OCI-LY7 (cell line): ENCODE measurements around the gene IL17REL. TPM values are rescaled to one million over a fixed set of nuclear protein-coding genes. Genes with fewer than 3 reads are reported as not detected.
"Not testable (repeated sequence)": the region's sequence is repeated elsewhere in the genome, so short reads cannot be mapped to it uniquely, and the experiment has no call there.

Experiments
- BruUV-seq: library from RNA; stranded (reverse); fragments of 400-500 nt; replicated peaks from 2 replicates; lab custom pipeline; 2021; lab: Mats Ljungman, UMichigan
- CTCF ChIA-PET: fragments of 300-600 bp; sonication (Branson Sonifier 250); formaldehyde crosslinking; loops from one replicate; lab custom pipeline; 2022; ENCODE audit warnings: antibody characterized with exemption; ENCODE audit not compliant: unreplicated experiment; lab: Charles Lee
- POLR2A ChIA-PET: fragments of 300-600 bp; sonication (Branson Sonifier 250); formaldehyde crosslinking; loops from one replicate; lab custom pipeline; 2022; ENCODE audit warnings: antibody characterized with exemption; lab: Charles Lee
- DNase-seq: peaks from one replicate; pipeline ENCODE4 v3.0.0-alpha.2; 2015; ENCODE audit warnings: low spot score
- H2AFZ ChIP-seq: fragments of 200-600 bp; sonication (generic), shearing (Covaris generic); 2 replicates; pipeline ENCODE4 v1.6.1; 2014; ENCODE audit warnings: mild to moderate bottlenecking, antibody characterized with exemption, low read length, moderate library complexity
- H3K27ac ChIP-seq: fragments of 200-600 bp; sonication (generic); 2 replicates; pipeline ENCODE4 v1.5.1; 2014; ENCODE audit warnings: mixed run types, low read depth, mild to moderate bottlenecking, moderate library complexity, low read length, inconsistent platforms; ENCODE audit not compliant: poor library complexity, severe bottlenecking
- H3K36me3 ChIP-seq: fragments of 200-600 bp; sonication (generic); 2 replicates; pipeline ENCODE4 v1.6.1; 2014; ENCODE audit warnings: mild to moderate bottlenecking, antibody characterized with exemption, low read length, moderate library complexity, mixed read lengths; ENCODE audit not compliant: insufficient read depth
- H3K4me1 ChIP-seq: fragments of 200-600 bp; sonication (generic); 2 replicates; pipeline ENCODE4 v1.5.1; 2014; ENCODE audit warnings: mild to moderate bottlenecking, low read length; ENCODE audit not compliant: insufficient read depth, poor library complexity, severe bottlenecking
- H3K4me2 ChIP-seq: fragments of 200-600 bp; sonication (generic); 2 replicates; pipeline ENCODE4 v1.6.1; 2014; ENCODE audit warnings: mild to moderate bottlenecking, low read length
- H3K4me3 ChIP-seq: fragments of 200-600 bp; sonication (generic); 2 replicates; pipeline ENCODE4 v1.5.1; 2014; ENCODE audit warnings: mild to moderate bottlenecking, low read depth, low read length; ENCODE audit not compliant: poor library complexity, severe bottlenecking
- H3K79me2 ChIP-seq: fragments of 200-600 bp; sonication (generic); 2 replicates; pipeline ENCODE4 v1.6.1; 2016; ENCODE audit warnings: low read depth, mild to moderate bottlenecking, low read length, moderate library complexity, mixed read lengths; ENCODE audit not compliant: insufficient read depth
- H3K9me2 ChIP-seq: fragments of 200-600 bp; sonication (generic); 2 replicates; pipeline ENCODE4 v1.6.1; 2016; ENCODE audit warnings: mild to moderate bottlenecking, low read length, mixed read lengths; ENCODE audit not compliant: insufficient read depth
- H3K9me3 ChIP-seq: fragments of 200-600 bp; sonication (generic); 2 replicates; pipeline ENCODE4 v1.6.1; 2014; ENCODE audit warnings: mild to moderate bottlenecking, mixed run types, low read length, mixed read lengths
- H4K20me1 ChIP-seq: fragments of 200-600 bp; sonication (generic); 2 replicates; pipeline ENCODE4 v1.6.1; 2014; ENCODE audit warnings: mild to moderate bottlenecking, antibody characterized with exemption, low read length, moderate library complexity, mixed read lengths; ENCODE audit not compliant: insufficient read depth
- CTCF ChIP-seq: fragments of 200-600 bp; sonication (generic); conservative IDR thresholded peaks from 2 replicates; pipeline ENCODE4 v1.5.1; 2014; ENCODE audit warnings: mild to moderate bottlenecking, antibody characterized with exemption, low read length, moderate library complexity, mixed read lengths
- EZH2phosphoT487 ChIP-seq: fragments of 200-600 bp; sonication (generic); IDR thresholded peaks from 2 replicates; pipeline ENCODE4 v1.6.1; 2018; ENCODE audit warnings: low read depth, borderline replicate concordance, mild to moderate bottlenecking, mixed run types, antibody characterized with exemption, low read length, moderate library complexity, mixed read lengths
- intact Hi-C: fragments of 100-400 bp; cut with micrococcal nuclease; formaldehyde crosslinking; loops from one replicate; pipeline ENCODE4 v1.10.0; 2022; ENCODE audit not compliant: unreplicated experiment
- total RNA-seq, 2 experiments: library from RNA; depleted of rRNA in 1 of 2; stranded (reverse); fragments of >200 nt in 1 of 2; shearing (Covaris generic) in 1 of 2; gene quantifications; 2 replicates each; pipeline ENCODE4 v1.2.3, GENCODE V29; 2014 to 2022

IL17REL gene
- total RNA-seq, 2 experiments from 2014 or later = 0.03 TPM; not detected in 1

GRCh38 chr22:49986325-49986724 is 26.2 kb downstream of the IL17REL start:
- H3K27ac ChIP-seq = no peak overlapping the region
- H3K9me3 ChIP-seq = peaks cover 16% of the 10 kb centered on the region
- no TSS peak for BruUV-seq
- no peak overlapping the region for H2AFZ ChIP-seq
- no peak overlapping the region for H3K4me3 ChIP-seq
- H3K79me2 ChIP-seq = no peaks in the 10 kb centered on the region
- intact Hi-C loops = no loop called here
- no peaks in the 10 kb centered on the region for H4K20me1 ChIP-seq
- no peaks in the 10 kb centered on the region for H3K36me3 ChIP-seq
- TF ChIP-seq EZH2phosphoT487 (no peak), CTCF (no peak)
- H3K9me2 ChIP-seq = no peaks in the 10 kb centered on the region
- ChIA-PET POLR2A (no interaction called here), CTCF (no interaction called here)
- H3K4me2 ChIP-seq = no peak overlapping the region
- no peaks in the 10 kb centered on the region for H3K4me1 ChIP-seq
- no peak for DNase-seq

- intact Hi-C loops = no loop called here
- no peak for DNase-seq
- H3K4me2 ChIP-seq = no peak overlapping the region
- no peaks in the 10 kb centered on the region for H3K9me2 ChIP-seq
- no peaks in the 10 kb centered on the region for H3K36me3 ChIP-seq
- H3K27ac ChIP-seq = no peak overlapping the region
- no peaks in the 10 kb centered on the region for H3K4me1 ChIP-seq
- no peak overlapping the region for H2AFZ ChIP-seq
- ChIA-PET CTCF (no interaction called here), POLR2A (no interaction called here)
- H3K4me3 ChIP-seq = no peak overlapping the region
- H3K9me3 ChIP-seq = peaks cover 10% of the 10 kb centered on the region
- no peak for TF ChIP-seq CTCF
- TF ChIP-seq EZH2phosphoT487 = no peak
- H3K79me2 ChIP-seq = no peaks in the 10 kb centered on the region
- no TSS peak for BruUV-seq
- H4K20me1 ChIP-seq = no peaks in the 10 kb centered on the region
Observed at GRCh38 chr22:49983148-49984042, 29.2 kb downstream of the IL17REL start.

GRCh38 chr22:49981799-49982198 is 30.8 kb downstream of the IL17REL start:
- H3K9me3 ChIP-seq, H2AFZ ChIP-seq, H3K4me2 ChIP-seq, H3K4me1 ChIP-seq, H3K9me2 ChIP-seq, intact Hi-C loops, H3K79me2 ChIP-seq, H4K20me1 ChIP-seq, DNase-seq, POLR2A ChIA-PET, H3K4me3 ChIP-seq, H3K36me3 ChIP-seq, BruUV-seq, CTCF ChIA-PET, H3K27ac ChIP-seq: not testable (repeated sequence)
